Non-pigmented ciliary epithelial cell (primary cell): Measurements from ENCODE around the gene SYPL2.
A peak's percentile ranks its signal among the peaks of the same experiment; 100 is the strongest.
"Not testable (repeated sequence)": the region's sequence is repeated elsewhere in the genome, so short reads cannot be mapped to it uniquely, and the experiment has no call there.

ENCODE experiments used
- DNase-seq: peaks from one replicate; pipeline ENCODE4 v3.0.0-alpha.2; 2010; ENCODE audit warnings: low read depth

SYPL2 gene

DNA sequence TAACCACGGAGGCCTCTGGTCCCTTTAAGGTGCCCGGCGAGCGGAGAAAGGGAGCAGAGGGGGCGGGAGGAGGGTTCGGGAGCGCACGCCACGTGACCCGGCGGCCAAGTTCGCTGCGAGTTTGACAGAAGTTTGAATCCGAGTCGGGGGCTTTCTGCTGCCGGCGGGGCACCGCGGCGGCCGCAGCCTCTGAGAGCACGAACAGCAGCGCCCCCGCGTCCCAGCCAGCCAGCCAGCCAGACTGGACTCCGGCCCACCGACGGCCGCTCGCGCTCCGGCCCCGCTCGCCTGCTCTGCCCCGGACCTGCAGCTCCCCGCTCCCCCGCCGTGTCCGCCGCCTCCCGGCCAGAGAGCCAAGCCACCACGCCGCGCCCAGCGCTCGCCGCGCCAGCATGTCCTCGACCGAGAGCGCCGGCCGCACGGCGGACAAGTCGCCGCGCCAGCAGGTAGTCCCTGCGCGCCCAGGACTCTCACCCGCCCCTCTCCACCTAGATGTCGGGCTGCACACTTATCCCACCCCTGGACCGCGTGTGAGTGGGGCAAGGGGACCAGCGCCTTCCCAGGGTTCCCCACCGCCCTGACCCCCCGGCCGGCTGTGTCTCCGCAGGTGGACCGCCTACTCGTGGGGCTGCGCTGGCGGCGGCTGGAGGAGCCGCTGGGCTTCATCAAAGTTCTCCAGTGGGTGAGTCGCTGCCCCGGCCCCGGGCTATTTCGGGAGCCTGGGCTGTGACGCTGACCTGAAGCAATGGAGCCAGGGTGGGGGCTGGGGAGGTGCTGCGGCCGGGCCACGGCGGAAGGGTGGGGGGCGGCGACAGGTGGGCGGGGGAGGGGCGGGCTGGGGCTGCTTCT, at the start of gene SYPL2:
Gene SYPL2 (plus strand): TSS at position 95 of the 849 bp plus-strand sequence. CDS start 298 bp downstream, at position 393.
- no peak for DNase-seq

GRCh38 chr1:109423498-109423897, 42.8 kb upstream of the SYPL2 start:
- DNase-seq = no peak

- DNase-seq = no peak
Measured at GRCh38 chr1:109425391-109426280, 40.7 kb upstream of the SYPL2 start.

GRCh38 chr1:109426281-109427170, 39.8 kb upstream of the SYPL2 start, which contains the start of gene PSMA5:
TSS of gene PSMA5 (minus strand) at chr1:109426448. CDS start at chr1:109426330, 118 bp downstream.
- DNase-seq = peak; percentile 99

DNA sequence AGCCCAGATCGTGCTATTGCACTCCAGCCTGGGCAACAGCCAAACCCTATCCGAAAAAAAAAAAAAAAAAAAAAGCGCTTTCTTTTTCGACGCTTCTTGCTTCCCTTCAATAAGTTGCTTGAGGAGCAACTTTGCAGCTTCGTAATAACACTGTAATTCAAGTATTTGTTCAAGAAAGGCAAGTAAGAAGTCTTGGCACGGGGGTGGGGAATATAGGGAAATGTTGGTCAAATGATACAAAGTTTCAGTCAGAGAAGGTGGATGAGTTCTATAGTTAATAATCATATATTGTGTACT, 39.2 kb upstream of the SYPL2 start:
- DNase-seq = no peak

GRCh38 chr1:109432336-109432735, 34.0 kb upstream of the SYPL2 start:
- no peak for DNase-seq

- DNase-seq = no peak
Measured at GRCh38 chr1:109433322-109433721, 33.0 kb upstream of the SYPL2 start.

DNA sequence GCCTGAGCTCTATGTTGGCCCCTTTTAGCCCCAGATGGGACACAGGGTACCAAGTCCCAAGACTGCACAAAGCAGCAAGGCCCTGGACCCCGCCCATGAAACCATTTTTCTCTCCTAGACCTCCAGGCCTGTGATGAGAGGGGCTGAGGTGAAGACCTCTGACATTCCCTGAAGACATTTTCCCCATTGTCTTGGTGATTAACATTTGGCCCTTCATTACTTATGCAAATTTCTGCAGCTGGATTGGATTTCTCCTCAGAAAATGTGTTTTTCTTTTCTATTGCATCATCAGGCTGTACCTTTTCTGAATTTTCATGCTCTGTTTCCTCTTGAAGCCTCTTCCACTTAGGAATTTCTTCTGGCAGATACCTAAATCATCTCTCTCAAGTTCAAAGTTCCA, 31.9 kb upstream of the SYPL2 start:
- no peak for DNase-seq

DNA sequence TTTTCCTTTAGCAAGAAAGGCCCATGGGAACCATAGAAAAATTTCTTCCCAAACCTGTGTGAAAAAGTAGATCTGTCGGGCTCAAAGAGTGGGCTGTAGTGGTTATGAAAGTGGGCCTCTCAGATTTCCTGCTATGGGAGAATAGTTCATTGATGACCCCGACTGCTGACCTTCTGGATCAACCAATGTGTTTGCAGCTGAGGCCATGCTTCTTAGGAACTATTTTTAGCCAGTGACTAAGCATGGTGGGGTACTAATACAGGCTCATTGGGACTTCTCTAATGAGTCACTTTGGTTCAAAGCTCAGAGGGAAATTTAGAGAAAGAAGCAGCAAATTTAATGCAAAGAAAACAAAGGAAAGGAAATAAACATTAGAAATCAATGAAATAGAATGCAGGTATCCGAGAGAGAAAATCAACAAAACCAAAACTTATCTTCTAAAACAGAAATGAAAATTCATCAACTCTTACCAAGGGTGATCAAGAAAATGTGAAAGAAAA, 27.5 kb upstream of the SYPL2 start:
- DNase-seq = peak; percentile 90

DNA sequence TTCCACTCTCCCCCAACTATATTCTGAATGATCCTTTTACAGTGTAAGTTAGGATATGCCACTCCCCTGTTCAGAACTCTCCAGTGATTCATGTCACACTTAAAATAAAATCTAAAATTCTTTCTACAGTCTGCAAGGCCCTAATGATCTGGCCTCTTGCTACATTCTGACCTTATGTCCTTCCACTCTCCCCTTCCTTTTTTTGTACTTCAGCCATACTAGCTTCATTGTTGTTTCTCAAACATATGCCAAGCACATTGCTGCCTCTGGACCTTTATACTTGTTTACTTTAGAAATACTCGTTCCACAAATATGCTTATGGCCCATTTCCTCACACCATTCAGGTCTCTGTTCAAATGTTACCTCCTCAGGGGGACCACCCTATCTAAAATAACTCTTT, 25.3 kb upstream of the SYPL2 start:
- DNase-seq = no peak

DNA sequence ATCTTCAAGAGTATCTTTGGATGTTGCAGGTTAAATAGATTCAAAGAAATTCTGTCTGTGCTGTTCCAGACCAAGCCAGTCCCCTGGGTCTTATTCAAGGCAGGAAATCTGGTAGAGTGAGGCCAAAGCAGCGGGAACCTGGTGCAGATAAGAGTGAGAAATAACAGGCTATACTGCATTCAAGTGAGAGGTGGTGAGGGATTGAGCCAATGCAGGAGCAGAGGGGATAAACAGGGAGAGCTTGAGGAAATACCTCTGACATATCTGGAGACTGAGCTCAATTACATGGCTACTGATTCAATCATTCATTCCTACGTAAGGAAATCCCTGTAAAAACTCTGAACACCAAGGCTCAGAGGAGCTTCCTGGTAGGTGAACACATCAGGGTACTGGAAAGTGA, 22.9 kb upstream of the SYPL2 start:
- no peak for DNase-seq

DNA sequence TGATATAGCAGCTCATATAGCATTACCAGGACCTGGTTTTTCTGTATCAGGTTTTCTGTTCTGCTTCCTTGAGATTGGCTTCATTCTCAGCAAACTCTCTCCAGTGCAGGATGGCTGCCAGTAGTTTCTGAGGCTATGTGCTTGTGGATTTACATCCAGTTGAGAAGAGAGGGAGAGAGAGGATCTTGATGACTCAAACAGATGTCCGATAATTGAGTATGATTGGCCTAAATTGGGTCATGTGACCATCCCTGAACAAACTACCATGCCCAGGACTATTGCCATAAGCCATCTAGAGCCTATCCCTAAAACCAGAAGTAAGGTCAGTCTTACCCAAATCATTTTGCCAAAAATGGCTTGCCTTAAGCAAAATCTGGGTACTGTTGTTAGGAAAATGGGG, 22.0 kb upstream of the SYPL2 start:
- no peak for DNase-seq

- not testable (repeated sequence) for DNase-seq
Measured at GRCh38 chr1:109445949-109446695, 20.2 kb upstream of the SYPL2 start.

GRCh38 chr1:109447524-109447923, 18.8 kb upstream of the SYPL2 start:
- no peak for DNase-seq

GRCh38 chr1:109454497-109455133, 11.7 kb upstream of the SYPL2 start:
- no peak for DNase-seq

DNA sequence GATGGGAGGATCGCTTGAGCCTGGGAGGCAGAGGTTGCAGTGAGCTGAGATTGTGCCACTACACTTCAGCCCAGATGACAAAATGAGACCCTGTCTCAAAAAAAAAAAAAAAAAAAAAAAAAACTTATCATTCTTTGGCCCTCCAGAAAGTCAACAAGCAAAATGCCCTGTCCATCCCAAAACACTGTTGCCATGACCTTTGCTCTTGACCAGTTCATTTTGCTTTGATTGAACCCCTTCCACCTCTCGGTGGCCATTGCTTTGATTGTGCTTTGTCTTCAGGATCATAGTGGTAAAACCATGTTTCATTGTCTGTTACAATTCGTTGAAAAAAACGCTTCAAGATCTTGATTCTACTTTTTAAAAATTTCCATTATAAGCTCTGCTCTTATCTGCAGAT, 8.5 kb upstream of the SYPL2 start:
- DNase-seq = no peak

DNA sequence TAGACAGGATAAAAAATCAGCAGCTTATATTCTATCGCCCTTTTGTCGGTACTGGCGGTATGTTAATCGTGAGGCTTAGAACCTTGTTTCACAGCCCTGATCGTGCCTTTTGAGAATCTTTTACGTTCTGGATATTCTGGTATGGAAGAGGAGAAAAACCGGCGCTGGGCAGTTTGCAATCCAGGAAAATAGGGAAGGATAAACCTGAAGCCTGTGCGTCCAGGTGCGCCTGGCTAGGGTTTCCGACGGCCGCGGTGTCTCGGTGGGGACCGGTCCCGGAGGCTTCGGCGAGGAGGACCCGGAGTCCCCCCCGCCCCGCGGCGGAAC, 258 bp upstream of the SYPL2 start:
- DNase-seq = no peak

- DNase-seq = no peak
Measured at GRCh38 chr1:109467301-109467777, 993 bp downstream of the SYPL2 start.

- DNase-seq = no peak
Measured at GRCh38 chr1:109468061-109468460, 1.7 kb downstream of the SYPL2 start.

GRCh38 chr1:109468903-109469302, 2.6 kb downstream of the SYPL2 start:
- DNase-seq = no peak

DNA sequence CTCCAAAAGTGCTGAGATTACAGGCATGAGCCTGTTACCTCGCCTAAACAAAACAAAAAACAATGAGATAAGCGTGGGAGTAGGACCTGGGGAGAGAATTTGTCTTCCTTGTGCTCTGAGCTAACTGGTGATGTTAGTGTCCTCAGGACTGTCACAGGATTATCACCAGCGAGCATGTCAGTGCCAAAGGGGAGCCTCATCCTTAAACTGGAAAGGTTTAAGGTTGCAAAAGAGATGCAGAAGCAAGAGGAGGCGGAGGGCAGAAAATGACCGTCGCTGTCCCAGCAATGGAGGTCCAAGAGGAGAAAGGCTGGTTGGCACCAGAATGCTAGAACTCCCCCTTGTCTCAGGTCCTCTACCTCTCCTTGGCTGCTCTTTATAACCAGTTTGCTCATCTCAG, 3.9 kb downstream of the SYPL2 start:
- DNase-seq = no peak
